Measurements from ENCODE around the gene EHD1. TPM values are rescaled to one million over a fixed set of nuclear protein-coding genes. Genes with fewer than 3 reads are reported as not detected.

The EHD1 gene
- total RNA-seq, 1 experiment from 2014 or later: 14.2 TPM

- DNase-seq (ENCODE audit: low spot score): no peak
Measured at GRCh38 chr11:64872790-64873488, 5.5 kb downstream of the EHD1 start.

DNA sequence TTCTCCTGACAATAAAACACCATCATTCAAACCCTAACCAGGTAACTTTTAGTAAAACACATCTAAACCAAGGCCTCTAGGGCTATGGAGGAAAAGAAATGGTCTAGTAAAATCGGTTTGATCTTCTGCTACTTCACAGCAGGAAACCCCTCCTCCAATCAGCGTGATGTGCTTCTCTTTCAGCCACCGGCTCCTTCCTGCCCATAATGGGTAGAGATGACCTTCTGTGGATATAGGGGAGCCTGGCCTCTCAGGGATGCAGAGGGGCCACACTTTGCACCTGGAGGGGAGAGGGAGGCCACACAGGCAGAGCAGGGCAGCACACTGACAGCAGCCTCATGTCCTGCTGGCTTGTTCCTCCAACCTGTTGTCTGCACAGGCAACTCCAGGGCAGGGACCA, 6.9 kb downstream of the EHD1 start:
- DNase-seq (ENCODE audit: low spot score): no peak

DNA sequence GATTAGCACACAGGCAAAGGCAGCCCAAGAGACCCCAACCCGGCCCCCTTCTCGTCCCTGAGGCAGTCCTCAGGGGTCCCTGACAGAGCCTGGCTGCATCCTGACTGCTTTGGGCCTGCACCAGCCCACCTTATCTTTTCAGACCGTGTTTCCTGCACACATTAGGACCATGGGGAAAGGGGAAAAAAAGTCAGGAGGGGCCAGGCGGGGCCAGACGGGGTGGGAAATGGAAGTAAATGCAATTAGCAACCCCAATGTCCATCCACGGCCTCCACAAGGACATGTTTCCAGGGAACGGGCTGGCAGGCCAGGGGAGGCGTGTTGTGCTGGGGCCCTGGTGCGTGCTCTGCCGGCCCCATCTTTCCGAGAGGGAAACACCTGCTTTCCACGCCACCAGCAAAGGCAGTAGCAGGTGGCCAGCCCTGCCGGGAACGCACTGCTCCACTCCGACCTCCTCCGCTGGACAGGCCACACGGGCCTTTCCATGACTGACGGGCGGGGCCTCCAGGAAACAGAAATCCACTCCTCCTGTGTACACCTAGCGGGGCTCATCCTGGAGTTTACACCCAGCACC, 7.4 kb downstream of the EHD1 start:
- DNase-seq (ENCODE audit: low spot score): no peak

DNA sequence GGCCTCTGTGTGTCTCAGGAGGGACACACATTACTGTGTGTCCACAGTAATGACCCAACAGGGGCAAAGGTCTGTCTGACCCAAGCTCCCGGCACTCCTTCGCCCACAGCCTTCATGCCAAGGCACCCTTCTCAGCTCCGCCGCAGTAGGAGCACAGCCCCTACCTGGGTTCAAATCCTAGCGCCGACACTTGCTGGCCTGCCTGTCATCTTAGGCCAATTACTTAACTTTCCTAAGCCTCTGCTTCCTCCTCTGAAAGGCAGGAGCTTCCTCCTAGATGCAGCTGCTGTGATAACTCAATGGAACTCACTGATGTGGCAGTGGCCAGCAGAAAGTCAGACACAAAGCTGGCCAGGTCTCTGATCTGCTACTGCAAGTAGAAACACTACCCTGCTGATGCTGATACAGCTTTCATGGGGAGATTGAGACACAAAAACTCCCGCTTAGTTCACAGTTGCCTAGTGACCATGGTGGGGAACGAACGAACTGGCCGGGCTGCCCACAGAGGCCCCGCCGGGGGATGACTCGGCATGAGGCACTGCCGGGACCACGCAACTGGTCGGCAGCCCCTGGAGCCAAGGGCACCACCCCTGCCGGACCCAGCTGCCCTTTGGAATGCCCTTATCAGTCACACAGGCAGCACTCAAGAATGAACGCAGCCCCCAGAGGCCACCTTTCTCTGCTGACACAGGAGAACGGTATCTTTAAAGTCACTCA, 8.1 kb downstream of the EHD1 start:
- no peak for DNase-seq (ENCODE audit: low spot score)

GRCh38 chr11:64869571-64870175, 8.7 kb downstream of the EHD1 start:
- DNase-seq (ENCODE audit: low spot score): no peak

GRCh38 chr11:64868904-64869570, 9.4 kb downstream of the EHD1 start:
- peak; percentile 34 for DNase-seq (ENCODE audit: low spot score)

DNA sequence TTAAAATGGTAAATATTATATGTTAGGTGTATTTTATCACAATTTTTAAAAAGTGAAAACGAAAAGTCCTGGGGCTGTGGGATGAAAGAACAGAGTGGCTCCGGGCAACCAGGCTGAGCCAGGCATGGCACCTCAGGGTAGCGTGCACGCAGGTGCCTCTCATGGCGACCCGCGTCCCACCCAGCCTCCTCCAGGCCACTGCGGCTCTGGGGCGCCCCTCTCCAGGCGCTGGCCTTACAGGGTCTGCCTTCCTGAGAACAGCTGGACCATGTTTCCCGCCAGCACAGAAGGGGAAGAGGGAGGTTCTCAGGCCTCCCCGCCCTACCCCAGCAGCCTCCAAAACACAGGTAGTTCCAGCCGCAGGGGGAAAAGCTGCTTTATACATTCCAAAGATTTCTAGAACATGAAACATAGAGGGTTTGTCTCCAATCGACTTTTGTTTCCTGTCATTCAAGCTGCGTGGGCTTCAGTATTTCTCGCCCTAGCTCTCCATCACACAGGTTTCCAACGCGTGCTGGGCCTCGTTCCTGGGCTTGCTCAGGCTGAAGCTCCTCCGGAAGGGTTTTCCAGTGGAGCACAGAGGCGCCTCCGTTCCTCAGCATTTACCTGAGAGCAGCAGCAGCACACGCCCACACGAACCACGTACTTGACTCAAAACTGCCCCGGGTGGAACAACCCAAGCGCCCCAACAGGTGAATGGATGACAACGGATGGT, 10.5 kb downstream of the EHD1 start:
- no peak for DNase-seq (ENCODE audit: low spot score)

DNA sequence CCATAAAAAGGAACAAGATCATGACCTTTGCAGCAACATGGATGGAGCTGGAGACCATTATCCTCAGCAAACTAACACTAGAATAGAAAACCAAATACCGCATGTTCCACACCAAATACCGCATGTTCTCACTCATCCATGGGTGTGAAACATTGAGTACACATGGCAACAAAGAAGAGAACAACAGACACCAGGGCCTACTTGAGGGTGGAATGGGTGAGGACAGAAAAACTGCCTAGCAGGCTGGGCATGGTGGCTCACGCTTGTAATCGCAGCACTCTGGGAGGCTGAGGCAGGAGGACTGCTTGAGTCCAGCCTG, 12.3 kb downstream of the EHD1 start:
- DNase-seq (ENCODE audit: low spot score): no peak

GRCh38 chr11:64865286-64866172, 12.9 kb downstream of the EHD1 start:
- no peak for DNase-seq (ENCODE audit: low spot score)

DNA sequence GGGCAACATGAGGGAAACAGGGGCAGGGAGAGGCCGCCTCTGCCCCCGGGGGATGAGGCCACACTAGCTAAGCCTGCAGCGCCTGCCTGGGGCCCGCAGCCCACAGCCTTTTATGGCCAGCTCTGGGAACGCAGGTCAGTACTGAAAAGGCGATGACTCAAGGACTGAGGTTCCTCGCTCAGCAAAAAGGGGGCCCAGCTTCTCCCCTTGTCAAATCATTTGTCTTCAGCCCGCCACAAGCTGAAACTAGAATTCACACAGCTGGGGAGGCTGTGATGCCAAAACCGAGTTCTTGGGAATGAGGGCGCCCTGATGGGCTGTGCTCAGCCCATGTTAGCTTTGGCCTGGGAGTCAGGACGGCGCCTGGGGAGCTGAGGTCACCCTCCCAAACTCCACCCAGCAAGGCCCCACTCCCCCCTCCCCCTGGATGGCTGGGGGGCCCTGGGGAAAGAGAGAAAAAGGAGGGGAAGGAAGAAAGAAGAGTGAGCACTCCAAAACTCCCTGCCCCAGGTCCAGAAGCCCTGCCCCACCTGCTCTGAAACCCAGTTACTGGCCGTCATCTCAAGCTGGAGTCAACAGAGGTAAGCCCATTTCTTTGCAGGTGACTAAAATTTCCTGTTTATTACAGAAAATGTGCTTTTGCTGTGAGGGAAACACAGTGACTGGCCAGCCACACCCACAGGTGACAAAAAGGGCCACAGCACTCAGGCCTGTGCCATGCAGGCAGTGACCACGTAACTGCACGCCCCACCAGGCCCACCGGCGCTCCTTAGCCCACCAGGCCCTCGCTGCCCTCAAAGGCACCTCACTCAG, 13.7 kb downstream of the EHD1 start:
- DNase-seq (ENCODE audit: low spot score): no peak

- no peak for DNase-seq (ENCODE audit: low spot score)
Measured at GRCh38 chr11:64864135-64864472, 14.3 kb downstream of the EHD1 start.

DNA sequence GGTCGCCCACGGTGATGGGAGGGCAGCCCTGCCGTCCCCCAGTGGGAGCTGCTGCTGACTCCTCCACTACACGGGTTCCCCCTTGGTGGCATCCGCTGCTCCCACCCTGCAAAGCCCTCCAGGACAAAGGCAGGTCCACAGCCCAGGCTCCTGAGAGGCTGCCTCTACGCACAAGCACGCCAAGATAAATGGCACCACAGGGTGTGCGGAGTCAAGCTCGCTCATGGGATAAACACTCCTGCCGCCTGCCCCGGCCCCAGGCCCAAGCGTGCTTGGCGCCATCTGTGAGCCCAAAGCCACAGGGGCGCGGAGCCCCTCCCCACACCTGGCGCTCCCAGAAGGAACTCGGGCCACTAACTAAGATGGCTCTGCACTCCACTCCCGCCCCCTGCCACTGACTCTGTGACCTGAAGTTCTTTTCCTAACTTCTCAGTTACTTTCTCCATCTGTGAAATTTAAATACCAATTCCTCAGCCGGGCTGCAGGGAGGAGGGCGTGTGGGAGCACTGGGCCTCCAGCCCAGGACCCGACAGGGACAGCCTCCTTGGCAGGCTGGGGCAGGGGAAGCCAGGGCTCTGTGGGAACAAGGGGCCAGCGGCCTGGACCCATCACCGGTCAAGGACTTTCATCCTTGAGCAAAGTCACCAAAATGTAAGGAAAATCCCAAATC, 14.9 kb downstream of the EHD1 start:
- DNase-seq (ENCODE audit: low spot score): no peak

DNA sequence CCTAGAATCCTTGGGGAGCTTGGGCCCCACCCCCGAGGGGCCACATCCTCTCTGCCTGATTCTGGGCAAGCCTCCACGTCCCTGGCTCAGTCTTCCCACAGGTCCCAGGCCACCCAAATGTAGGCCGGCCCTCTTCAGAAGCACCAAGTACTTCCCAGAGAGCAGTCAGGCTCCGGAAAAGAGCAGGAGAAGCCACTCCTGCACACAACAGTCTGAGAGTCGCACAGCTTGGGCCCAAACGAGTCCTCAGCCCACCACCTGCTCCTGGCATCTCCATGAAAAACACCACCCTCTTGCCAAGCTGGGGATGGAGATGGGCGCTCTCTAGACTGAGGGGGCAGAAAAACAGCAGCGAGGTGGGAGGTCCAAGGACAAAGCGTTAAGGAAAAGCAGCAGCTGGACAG, 15.4 kb downstream of the EHD1 start:
- no peak for DNase-seq (ENCODE audit: low spot score)

- no peak for DNase-seq (ENCODE audit: low spot score)
Measured at GRCh38 chr11:64861227-64861975, 17.0 kb downstream of the EHD1 start.

GRCh38 chr11:64859542-64860414, 18.6 kb downstream of the EHD1 start:
- no peak for DNase-seq (ENCODE audit: low spot score)

DNA sequence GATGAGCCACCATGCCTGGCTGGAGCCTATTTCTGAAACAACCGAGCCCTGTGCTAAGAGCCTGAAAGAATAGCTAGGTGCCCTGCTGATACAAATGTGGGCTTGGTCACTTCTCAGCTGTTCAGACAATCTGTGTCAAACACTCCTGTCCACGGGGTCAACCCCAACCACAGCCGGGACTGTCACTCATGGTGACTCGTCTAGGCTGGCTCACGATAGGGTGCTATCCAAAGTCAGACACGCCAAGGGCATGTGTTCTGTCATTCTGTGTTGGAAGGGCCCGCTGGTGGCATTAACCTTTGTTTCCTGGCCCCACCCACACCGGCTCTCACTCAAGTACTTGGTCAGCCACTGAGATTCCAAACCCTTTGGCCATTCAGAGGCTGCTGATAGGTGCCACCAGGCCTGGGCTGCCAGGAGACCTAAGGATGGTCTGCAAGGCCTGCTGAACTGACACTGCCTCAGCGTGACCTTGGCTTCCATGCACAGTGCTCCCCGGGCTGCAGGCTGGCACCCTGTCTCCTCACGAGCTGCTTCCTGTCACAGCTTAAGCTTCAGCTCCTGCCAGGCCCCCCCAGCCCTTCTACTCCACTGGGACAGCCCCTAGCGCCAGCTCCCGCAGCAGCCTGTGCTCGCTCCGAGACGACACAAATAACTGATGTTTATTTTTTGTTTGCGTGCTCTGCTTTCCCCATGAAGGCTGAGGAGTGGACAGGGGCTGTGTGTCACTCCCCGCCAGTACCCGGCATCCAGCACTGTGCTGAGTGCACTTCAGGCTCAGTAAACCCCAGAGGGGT, 19.8 kb downstream of the EHD1 start:
- DNase-seq (ENCODE audit: low spot score): no peak

DNA sequence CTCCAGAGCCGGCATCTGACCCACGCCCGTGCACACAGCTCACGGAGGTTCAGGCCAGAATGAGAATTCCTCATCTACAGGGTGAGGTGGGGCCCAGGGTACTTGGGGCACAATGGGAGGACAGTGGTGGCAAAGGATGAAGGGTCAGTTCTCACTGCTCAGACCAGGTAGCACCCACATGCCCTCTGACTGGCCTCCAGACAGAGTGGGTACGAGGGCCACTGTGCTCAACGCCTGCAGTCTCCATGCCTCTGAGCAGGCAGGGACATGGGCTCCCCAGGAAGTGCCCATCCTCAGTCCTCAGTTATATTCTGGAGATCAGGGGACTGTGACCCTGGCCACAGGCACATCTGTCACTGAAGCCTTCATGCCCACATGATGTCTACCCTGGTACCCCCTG, 20.9 kb downstream of the EHD1 start:
- DNase-seq (ENCODE audit: low spot score): no peak
